Head of caudate nucleus (tissue), 42 donors: ENCODE data around the gene COX7A2L.
"Not testable (repeated sequence)": the region's sequence is repeated elsewhere in the genome, so short reads cannot be mapped to it uniquely, and the experiment has no call there.

ENCODE experiments used
- DNase-seq, 42 donors: peaks; one replicate each; pipeline versions ENCODE4 v3.0.0 to v3.0.0-alpha.2; 2020 to 2021; ENCODE audit warnings: mixed read lengths in 7 of 42
- intact Hi-C: fragments of 100-400 bp; cut with DNase I; formaldehyde crosslinking; loops from one replicate; pipeline ENCODE4 v1.15.0; 2022

COX7A2L gene

DNA sequence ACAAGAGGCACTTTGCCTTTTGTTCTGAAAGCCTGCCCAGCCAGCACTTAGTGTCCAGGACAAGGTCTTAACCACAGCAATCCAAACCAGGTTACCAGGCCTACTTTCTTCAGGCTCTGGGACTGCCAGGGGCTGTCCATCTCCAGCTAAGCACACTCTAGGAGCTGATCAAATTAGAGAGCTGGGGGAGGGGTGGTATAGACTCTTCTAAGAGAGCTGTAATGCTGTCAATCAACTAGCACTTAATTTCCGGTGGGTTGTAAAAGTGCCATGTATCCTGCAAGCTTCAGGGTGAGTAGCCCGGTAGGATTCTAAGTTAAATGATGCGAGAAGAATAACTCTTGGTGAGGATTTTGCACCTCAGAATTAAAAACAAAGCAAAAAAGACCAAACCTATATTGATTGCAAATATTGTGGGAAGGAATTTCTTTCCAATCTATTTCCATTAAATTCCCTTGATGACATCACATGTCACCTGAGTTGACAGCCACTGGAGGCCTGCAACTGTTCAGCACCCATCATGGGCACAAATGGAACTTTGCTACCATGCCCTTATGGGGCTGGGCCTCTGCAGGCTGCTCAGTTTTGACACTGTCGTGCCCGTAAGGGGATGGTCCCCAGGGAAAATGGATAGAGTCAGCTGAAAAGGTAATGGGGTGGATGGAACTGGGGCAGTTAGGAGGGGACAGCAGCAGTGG is 8.7 kb upstream of the COX7A2L start:
- intact Hi-C loops: loop anchor here (10.0 kb wide), 1 partner anchor 275 kb away; no protein-coding TSS in a partner anchor

DNA sequence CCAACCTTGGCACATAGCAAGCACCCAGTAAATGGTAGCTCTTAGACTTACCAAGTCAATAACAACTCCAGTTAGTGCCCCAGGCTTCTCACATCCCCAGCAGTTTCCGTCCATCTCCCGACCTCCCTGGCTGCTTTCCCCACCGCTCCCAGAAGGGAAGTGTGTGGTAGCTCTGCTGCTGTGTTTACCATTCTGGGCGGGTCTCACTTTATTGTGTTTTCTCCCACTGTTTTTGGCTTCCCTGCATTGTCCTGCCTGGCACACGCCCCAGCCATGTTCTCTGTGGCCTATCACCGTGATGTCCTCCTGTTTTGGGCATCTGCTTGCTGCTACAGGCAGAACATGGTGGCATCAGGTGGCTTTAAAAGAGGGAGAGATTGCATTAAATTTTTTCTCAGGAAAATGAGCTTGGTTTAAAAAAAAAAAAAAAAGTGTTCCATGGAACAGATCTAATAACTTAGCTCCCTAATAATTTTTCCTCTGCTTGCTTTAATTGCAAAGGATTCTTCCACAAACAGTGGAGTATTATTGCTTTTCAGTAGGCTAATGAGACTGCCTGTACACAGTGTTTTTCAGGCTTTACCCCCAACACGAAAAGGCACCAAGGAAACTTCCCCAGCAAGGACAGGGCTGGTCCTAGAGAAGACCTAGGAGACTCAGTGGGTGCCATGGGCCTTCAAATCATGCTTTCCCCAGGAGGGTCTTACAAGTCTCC is 8.0 kb upstream of the COX7A2L start:
- intact Hi-C loops: loop anchor here (10.0 kb wide), 1 partner anchor 274 kb away; no protein-coding TSS in a partner anchor
- DNase-seq: no peak

More for the DNA sequence above, 8.7 kb upstream of the COX7A2L start:
- DNase-seq: no peak

GRCh38 chr2:42367835-42368234 is 6.8 kb upstream of the COX7A2L start:
- intact Hi-C loops: loop anchor here (10.0 kb wide), 1 partner anchor 273 kb away; no protein-coding TSS in a partner anchor
- DNase-seq: peak in 2 of 42 donors; percentile 29 to 59

- intact Hi-C loops: loop anchor here (10.0 kb wide), 1 partner anchor 272 kb away; no protein-coding TSS in a partner anchor
- no peak for DNase-seq
Measured at GRCh38 chr2:42366411-42366810, 5.4 kb upstream of the COX7A2L start.

DNA sequence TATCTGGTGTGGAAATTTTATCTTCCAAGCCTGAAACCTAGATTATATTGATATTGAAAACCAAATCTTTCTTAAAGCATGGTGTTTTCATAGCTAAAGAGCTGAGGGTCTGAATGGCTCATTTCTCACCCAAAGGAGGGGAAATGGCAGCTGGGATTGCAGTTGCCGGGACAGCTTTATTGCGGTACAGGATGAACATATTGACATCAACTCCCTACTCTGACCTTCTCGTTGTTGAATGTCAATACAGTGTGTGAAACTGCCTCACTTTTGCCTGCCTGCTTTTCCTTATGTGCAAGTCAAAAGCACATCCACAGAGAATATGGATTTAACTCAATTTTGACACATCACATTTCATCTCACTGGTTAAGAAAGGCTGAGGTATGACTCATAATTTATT is 3.6 kb upstream of the COX7A2L start:
- no peak for DNase-seq
- intact Hi-C loops: loop anchor here (10.0 kb wide), 1 partner anchor 270 kb away; no protein-coding TSS in a partner anchor

- peak in 10 of 42 donors; percentile 38 to 63 (median 50) for DNase-seq
- intact Hi-C loops: loop anchor here (10.0 kb wide), 1 partner anchor 269 kb away; no protein-coding TSS in a partner anchor
Measured at GRCh38 chr2:42363413-42363812, 2.4 kb upstream of the COX7A2L start.

- intact Hi-C loops: loop anchor here (10.0 kb wide), 1 partner anchor 267 kb away; no protein-coding TSS in a partner anchor
- no peak for DNase-seq
Measured at GRCh38 chr2:42361728-42362283, 789 bp upstream of the COX7A2L start.

DNA sequence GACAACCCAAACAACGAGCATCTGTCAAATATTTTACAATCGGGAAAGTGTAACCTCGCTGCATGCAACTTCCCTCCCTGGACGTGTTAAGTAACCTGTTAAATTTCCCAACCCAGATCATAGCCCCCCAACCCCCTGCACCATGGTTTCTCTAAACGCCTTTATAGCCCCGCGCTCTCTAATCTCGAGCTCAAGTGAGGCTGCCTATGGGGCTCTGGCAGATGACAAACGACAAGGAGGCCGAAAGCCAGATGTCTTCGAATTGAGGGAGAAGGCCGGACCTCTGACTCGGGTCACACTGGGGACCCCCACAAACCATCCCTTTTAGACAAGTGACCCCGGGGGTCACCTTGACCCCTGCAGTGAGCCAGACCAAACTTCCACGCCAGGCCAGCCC is 526 bp downstream of the COX7A2L start:
- intact Hi-C loops: loop anchor here (10.0 kb wide), 1 partner anchor 266 kb away; no protein-coding TSS in a partner anchor
- no peak for DNase-seq

- intact Hi-C loops: loop anchor here (10.0 kb wide), 1 partner anchor 265 kb away; no protein-coding TSS in a partner anchor
- DNase-seq: peak in 1 of 42 donors; percentile 22
Measured at GRCh38 chr2:42359965-42360483, 993 bp downstream of the COX7A2L start.

GRCh38 chr2:42359304-42359964 is 1.6 kb downstream of the COX7A2L start:
- intact Hi-C loops: no loop called here
- DNase-seq: no peak

GRCh38 chr2:42353792-42354429 is 7.1 kb downstream of the COX7A2L start:
- DNase-seq: peak in 1 of 42 donors; percentile 22
- intact Hi-C loops: no loop called here

DNA sequence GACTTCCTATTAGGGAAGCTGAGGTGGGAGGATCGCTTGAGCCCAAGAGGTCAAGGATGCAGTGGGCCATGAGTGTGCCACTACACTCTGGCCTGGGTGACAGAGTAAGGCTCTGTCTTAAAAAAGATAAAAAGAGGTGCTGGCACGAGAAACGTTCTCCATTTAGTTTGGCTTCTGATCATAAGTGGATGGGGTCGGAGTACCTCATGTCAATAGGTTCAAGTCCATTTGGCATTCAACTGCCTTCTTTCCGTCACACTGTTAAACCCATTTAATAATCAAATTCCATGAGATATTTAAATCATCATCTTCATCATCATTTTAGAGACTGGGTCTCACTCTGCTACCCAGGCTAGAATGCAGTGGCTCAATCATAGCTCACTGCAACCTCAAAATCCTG is 9.2 kb downstream of the COX7A2L start:
- intact Hi-C loops: no loop called here
- no peak for DNase-seq

DNA sequence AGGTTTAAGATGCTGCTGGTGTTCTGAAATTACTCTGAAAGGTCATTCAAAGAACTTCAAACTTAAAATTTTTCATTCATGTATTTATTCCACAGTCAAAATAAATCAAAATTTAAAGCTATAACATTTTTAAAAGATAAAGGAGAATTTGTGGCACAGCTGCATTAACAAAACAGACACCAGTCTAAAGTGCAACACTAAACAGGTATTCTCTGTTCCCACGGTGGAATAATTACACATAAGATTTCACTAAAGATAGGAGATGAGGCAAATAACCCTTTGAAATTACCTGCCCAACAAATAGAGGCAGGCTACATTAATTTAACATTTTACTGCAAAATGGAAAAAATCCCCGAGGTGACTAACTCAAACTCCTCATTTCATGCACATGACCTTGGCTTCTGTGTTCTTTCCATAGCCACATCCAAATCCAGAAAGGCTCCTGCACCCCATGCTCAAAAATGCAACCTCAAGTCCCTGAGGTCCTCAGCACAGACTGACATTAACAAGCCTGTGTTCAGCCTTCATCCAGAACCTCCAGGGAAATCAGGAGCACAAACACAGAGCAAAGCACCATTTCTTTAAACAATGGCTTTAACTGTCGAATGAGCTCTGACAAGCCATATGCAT is 10.5 kb downstream of the COX7A2L start:
- intact Hi-C loops: no loop called here

DNA sequence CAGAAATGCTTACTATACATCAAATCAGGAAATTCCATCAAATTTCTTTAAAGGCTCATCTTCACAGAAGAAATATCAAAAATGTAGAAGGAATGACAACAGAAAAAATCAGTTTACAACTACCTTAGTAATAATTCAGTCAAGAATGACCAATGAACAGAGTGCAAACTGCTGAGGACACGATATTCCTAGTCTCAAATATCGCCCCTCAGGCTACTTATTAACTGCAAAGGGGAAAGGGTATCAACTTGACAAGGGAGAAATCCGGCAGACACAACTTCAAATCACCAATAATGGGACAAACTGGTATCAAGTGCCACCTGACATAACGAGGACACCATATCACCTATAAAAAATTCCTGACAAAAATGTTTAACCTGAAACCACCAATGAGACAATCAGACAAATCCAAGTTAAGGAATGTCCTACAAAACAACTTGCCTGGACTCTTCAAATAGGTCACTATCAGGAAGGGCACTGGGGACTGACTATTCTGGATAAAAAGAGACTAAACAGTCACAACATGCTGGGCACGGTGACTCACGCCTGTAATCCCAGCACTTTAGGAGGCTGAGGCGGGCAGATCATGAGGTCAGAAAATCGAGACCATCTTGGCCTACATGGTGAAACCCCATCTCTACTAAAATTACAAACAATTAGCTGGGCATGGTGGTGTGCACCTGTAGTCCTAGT is 12.8 kb downstream of the COX7A2L start:
- intact Hi-C loops: no loop called here
- DNase-seq: no peak

More for the DNA sequence above, 10.5 kb downstream of the COX7A2L start:
- no peak for DNase-seq

DNA sequence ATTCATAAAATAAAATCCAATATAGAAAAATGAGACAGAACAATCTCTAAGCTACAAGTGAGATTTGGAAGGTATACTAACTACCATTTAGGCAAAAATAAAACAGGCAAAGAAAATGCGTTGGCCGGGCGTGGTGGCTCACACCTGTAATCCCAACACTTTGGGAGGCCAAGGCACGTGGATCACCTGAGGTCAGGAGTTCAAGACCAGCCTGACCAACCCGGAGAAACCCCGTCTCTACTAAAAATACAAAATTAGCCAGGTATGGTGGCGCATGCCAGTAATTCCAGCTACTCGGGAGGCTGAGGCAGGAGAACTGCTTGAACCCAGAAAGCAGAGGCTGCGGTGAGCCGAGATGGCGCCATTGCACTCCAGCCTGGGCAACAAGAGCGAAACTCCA is 13.5 kb downstream of the COX7A2L start:
- intact Hi-C loops, DNase-seq: not testable (repeated sequence)

GRCh38 chr2:42346856-42347255 is 14.2 kb downstream of the COX7A2L start:
- DNase-seq, intact Hi-C loops: not testable (repeated sequence)

DNA sequence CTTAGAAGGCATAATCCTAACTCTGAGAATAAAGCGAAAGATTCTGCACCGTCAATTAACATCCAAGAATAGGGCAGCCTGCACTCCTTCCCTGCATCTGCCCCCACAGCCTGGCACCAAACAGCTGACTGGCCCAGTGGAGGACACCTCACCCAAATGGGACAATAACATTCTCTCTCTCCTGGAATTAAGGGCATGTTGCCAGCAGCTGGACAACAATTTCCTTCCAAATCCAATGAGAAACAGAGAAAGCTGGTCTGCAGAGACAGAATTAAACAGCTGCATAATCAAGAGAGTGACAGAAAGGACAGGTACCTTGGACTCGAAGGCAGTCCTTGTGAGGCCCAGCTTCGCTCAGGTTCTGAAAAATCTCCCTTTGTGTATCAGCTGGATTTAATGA is 15.0 kb downstream of the COX7A2L start:
- peak in 1 of 42 donors; percentile 19 for DNase-seq
- intact Hi-C loops: no loop called here
